ENCODE results near the gene BCL11B.

BCL11B gene

GRCh38 chr14:99185436-99186068, 86.4 kb downstream of the BCL11B start:
- no peak for DNase-seq (ENCODE audit: low read depth in 1 of 2, low spot score in 1 of 2)

- no peak for DNase-seq (ENCODE audit: low read depth in 1 of 2, low spot score in 1 of 2)
Measured at GRCh38 chr14:99183716-99184115, 88.3 kb downstream of the BCL11B start.

- DNase-seq (ENCODE audit: low read depth in 1 of 2, low spot score in 1 of 2), result no peak
Measured at GRCh38 chr14:99183311-99183710, 88.7 kb downstream of the BCL11B start.

GRCh38 chr14:99182548-99183250, 89.3 kb downstream of the BCL11B start:
- no peak for DNase-seq (ENCODE audit: low read depth in 1 of 2, low spot score in 1 of 2)

GRCh38 chr14:99181804-99182520, 90.0 kb downstream of the BCL11B start:
- no peak for DNase-seq (ENCODE audit: low read depth in 1 of 2, low spot score in 1 of 2)

GRCh38 chr14:99181241-99181640, 90.8 kb downstream of the BCL11B start:
- no peak for DNase-seq (ENCODE audit: low read depth in 1 of 2, low spot score in 1 of 2)

GRCh38 chr14:99179946-99180345, 92.1 kb downstream of the BCL11B start:
- no peak for DNase-seq (ENCODE audit: low read depth in 1 of 2, low spot score in 1 of 2)

GRCh38 chr14:99179506-99179905, 92.5 kb downstream of the BCL11B start:
- DNase-seq (ENCODE audit: low read depth in 1 of 2, low spot score in 1 of 2), result no peak

- DNase-seq (ENCODE audit: low read depth in 1 of 2, low spot score in 1 of 2), result no peak
Measured at GRCh38 chr14:99177886-99178835, 93.8 kb downstream of the BCL11B start.

- DNase-seq (ENCODE audit: low read depth in 1 of 2, low spot score in 1 of 2), result no peak
Measured at GRCh38 chr14:99177046-99177655, 94.8 kb downstream of the BCL11B start.

- DNase-seq (ENCODE audit: low read depth in 1 of 2, low spot score in 1 of 2), result no peak
Measured at GRCh38 chr14:99176156-99176945, 95.6 kb downstream of the BCL11B start.

GRCh38 chr14:99175331-99176155, 96.5 kb downstream of the BCL11B start:
- DNase-seq (ENCODE audit: low read depth in 1 of 2, low spot score in 1 of 2), result no peak

GRCh38 chr14:99174770-99175319, 97.2 kb downstream of the BCL11B start:
- DNase-seq (ENCODE audit: low read depth in 1 of 2, low spot score in 1 of 2), result no peak

- no peak for DNase-seq (ENCODE audit: low read depth in 1 of 2, low spot score in 1 of 2)
Measured at GRCh38 chr14:99174081-99174769, 97.8 kb downstream of the BCL11B start.

GRCh38 chr14:99173506-99173905, 98.5 kb downstream of the BCL11B start:
- no peak for DNase-seq (ENCODE audit: low read depth in 1 of 2, low spot score in 1 of 2)

GRCh38 chr14:99173086-99173485, 98.9 kb downstream of the BCL11B start:
- no peak for DNase-seq (ENCODE audit: low read depth in 1 of 2, low spot score in 1 of 2)

- no peak for DNase-seq (ENCODE audit: low read depth in 1 of 2, low spot score in 1 of 2)
Measured at GRCh38 chr14:99171396-99171795, 100.6 kb downstream of the BCL11B start.

GRCh38 chr14:99169776-99170356, 102.1 kb downstream of the BCL11B start:
- no peak for DNase-seq (ENCODE audit: low read depth in 1 of 2, low spot score in 1 of 2)

All from activated CD4-positive, alpha-beta T cell treated with anti-CD3 and anti-CD28 coated beads, Interleukin-2, amount 50 U/mL, for 24 hours (primary cell).